ENCODE results near the gene IGF1R. TPM values are rescaled to one million over a fixed set of nuclear protein-coding genes. Genes with fewer than 3 reads are reported as not detected.

IGF1R gene
- total RNA-seq, 1 experiment from 2014 or later: 16.3 TPM

GRCh38 chr15:98651581-98652220 lies 3.4 kb downstream of the IGF1R start:
- CTCF ChIA-PET: interaction anchor here (1.4 to 1.7 kb wide), 2 partner anchors 8 to 199 kb away, joined by 3 to 7 read pairs; no protein-coding TSS in a partner anchor
- TF ChIP-seq CBX3 (IDR thresholded peaks at IDR 0.05; ENCODE audit: low read depth): no peak
- TF ChIP-seq ZFX (IDR thresholded peaks at IDR 0.05): no peak
- TF ChIP-seq ATF3 (IDR thresholded peaks at IDR 0.05): no peak
- no peak for TF ChIP-seq YY1 (IDR thresholded peaks at IDR 0.05; ENCODE audit: extremely low read depth, insufficient replicate concordance, low read depth, low read length)
- no peak for TF ChIP-seq RAD21 (IDR thresholded peaks at IDR 0.05; ENCODE audit: low read depth)
- TF ChIP-seq, protein P1, sequence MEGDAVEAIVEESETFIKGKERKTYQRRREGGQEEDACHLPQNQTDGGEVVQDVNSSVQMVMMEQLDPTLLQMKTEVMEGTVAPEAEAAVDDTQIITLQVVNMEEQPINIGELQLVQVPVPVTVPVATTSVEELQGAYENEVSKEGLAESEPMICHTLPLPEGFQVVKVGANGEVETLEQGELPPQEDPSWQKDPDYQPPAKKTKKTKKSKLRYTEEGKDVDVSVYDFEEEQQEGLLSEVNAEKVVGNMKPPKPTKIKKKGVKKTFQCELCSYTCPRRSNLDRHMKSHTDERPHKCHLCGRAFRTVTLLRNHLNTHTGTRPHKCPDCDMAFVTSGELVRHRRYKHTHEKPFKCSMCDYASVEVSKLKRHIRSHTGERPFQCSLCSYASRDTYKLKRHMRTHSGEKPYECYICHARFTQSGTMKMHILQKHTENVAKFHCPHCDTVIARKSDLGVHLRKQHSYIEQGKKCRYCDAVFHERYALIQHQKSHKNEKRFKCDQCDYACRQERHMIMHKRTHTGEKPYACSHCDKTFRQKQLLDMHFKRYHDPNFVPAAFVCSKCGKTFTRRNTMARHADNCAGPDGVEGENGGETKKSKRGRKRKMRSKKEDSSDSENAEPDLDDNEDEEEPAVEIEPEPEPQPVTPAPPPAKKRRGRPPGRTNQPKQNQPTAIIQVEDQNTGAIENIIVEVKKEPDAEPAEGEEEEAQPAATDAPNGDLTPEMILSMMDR (IDR thresholded peaks at IDR 0.05 in 2 of 3, conservative IDR thresholded peaks at IDR 0.05 in 1 of 3; ENCODE audit: borderline replicate concordance in 1 of 3, insufficient read depth in 1 of 3, low read depth in 2 of 3, low read length in 2 of 3): no peak
- TF ChIP-seq, protein P2, sequence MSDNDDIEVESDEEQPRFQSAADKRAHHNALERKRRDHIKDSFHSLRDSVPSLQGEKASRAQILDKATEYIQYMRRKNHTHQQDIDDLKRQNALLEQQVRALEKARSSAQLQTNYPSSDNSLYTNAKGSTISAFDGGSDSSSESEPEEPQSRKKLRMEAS (IDR thresholded peaks at IDR 0.05): no peak
- ATAC-seq (no peak), DNase-seq (ENCODE audit: low read depth, low spot score) (no peak)
- BruUV-seq (replicated peaks): no TSS peak
- no peak overlapping the region for H3K4me3 ChIP-seq (replicated peaks in 1 of 2; ENCODE audit: low read depth in 1 of 2, low read length in 2 of 2)
- no peak overlapping the region for H3K27ac ChIP-seq (ENCODE audit: low read depth, low read length)
- H2AFZ ChIP-seq (ENCODE audit: low read depth, low read length, poor library complexity, severe bottlenecking): no peak overlapping the region
- RAD21 ChIA-PET (ENCODE audit: low non-redundant PET in 1 of 2, low total read pairs in 2 of 2, uncharacterized antibody in 2 of 2, unreplicated experiment in 2 of 2): no interaction called here
- no peak overlapping the region for H3K9ac ChIP-seq (ENCODE audit: low read length)
- H3K9me3 ChIP-seq (ENCODE audit: control insufficient read depth in 1 of 2, insufficient read depth in 1 of 2, low read depth in 1 of 2, low read length in 2 of 2): no peaks in the 10 kb centered on the region
- H3K4me2 ChIP-seq (ENCODE audit: low read length): no peak overlapping the region
- POLR2A ChIA-PET: no interaction called here
- H3K9me2 ChIP-seq (ENCODE audit: insufficient read depth): no peaks in the 10 kb centered on the region
- H3K79me2 ChIP-seq (ENCODE audit: insufficient read depth, low read length): no peaks in the 10 kb centered on the region
- intact Hi-C loops (cut with micrococcal nuclease): no loop called here
- H3K4me1 ChIP-seq (ENCODE audit: control insufficient read depth in 1 of 2, insufficient read depth in 2 of 2, low read length in 2 of 2): peaks cover 3 to 17% of the 10 kb centered on the region in 2 experiments; a peak in 3 of 4 replicates
- peaks cover 27% of the 10 kb centered on the region for H3K27me3 ChIP-seq (ENCODE audit: insufficient read depth, low read length)
- H4K20me1 ChIP-seq (ENCODE audit: insufficient read depth): no peaks in the 10 kb centered on the region
- H3K36me3 ChIP-seq (ENCODE audit: control insufficient read depth in 1 of 2, insufficient read depth in 2 of 2, low read length in 2 of 2): no peaks in the 10 kb centered on the region
